IMR-90 (cell line): ENCODE measurements around the gene NKX6-2.

Source experiments
- CEBPB ChIP-seq: IDR thresholded peaks from 2 replicates; pipeline ENCODE4 v1.6.1; 2012; ENCODE audit warnings: low read depth, low read length, improper control_type of control experiment
- CHD1 ChIP-seq: IDR thresholded peaks from 2 replicates; pipeline ENCODE4 v1.6.1; 2012; ENCODE audit warnings: low read depth, low read length, improper control_type of control experiment
- FOS ChIP-seq: fragments of 150-350 bp; IDR thresholded peaks from 2 replicates; pipeline ENCODE4 v1.6.1; 2016; ENCODE audit warnings: low read depth, low read length
- MAZ ChIP-seq: IDR thresholded peaks from 2 replicates; pipeline ENCODE4 v1.6.1; 2012; ENCODE audit warnings: low read depth, mild to moderate bottlenecking, low read length, improper control_type of control experiment, moderate library complexity, borderline replicate concordance
- MXI1 ChIP-seq: IDR thresholded peaks from 2 replicates; pipeline ENCODE4 v1.6.1; 2012; ENCODE audit warnings: low read depth, mild to moderate bottlenecking, low read length, moderate library complexity, borderline replicate concordance
- POLR2A ChIP-seq: IDR thresholded peaks from 2 replicates; pipeline ENCODE4 v1.6.1; 2012; ENCODE audit warnings: mild to moderate bottlenecking, low read depth, low read length
- RAD21 ChIP-seq: IDR thresholded peaks from 2 replicates; pipeline ENCODE4 v1.6.1; 2012; ENCODE audit warnings: low read length, improper control_type of control experiment
- RCOR1 ChIP-seq: IDR thresholded peaks from 2 replicates; pipeline ENCODE4 v1.6.1; 2012; ENCODE audit warnings: mild to moderate bottlenecking, low read length, improper control_type of control experiment; ENCODE audit not compliant: insufficient replicate concordance
- RFX5 ChIP-seq: IDR thresholded peaks from 2 replicates; pipeline ENCODE4 v1.8.0; 2012; ENCODE audit warnings: low read depth, mild to moderate bottlenecking, low read length, moderate library complexity
- SMC3 ChIP-seq: fragments of 150-350 bp; IDR thresholded peaks from 2 replicates; pipeline ENCODE4 v1.6.1; 2016; ENCODE audit warnings: low read depth, mild to moderate bottlenecking, antibody characterized with exemption, low read length, moderate library complexity
- TF ChIP-seq, protein P1 (sequence below): conservative IDR thresholded peaks from 2 replicates; pipeline ENCODE4 v1.5.1; 2012; ENCODE audit warnings: mild to moderate bottlenecking, low read depth, low read length, improper control_type of control experiment
- TF ChIP-seq, protein P2 (sequence below): fragments of 150-350 bp; IDR thresholded peaks from 2 replicates; pipeline ENCODE4 v1.6.1; 2016; ENCODE audit warnings: low read depth, mild to moderate bottlenecking, low read length, moderate library complexity, borderline replicate concordance
- TF ChIP-seq, protein P3 (sequence below): fragments of 150-350 bp; IDR thresholded peaks from 2 replicates; pipeline ENCODE4 v1.6.1; 2017; ENCODE audit warnings: mild to moderate bottlenecking, antibody characterized with exemption, low read length, low read depth

DNA sequence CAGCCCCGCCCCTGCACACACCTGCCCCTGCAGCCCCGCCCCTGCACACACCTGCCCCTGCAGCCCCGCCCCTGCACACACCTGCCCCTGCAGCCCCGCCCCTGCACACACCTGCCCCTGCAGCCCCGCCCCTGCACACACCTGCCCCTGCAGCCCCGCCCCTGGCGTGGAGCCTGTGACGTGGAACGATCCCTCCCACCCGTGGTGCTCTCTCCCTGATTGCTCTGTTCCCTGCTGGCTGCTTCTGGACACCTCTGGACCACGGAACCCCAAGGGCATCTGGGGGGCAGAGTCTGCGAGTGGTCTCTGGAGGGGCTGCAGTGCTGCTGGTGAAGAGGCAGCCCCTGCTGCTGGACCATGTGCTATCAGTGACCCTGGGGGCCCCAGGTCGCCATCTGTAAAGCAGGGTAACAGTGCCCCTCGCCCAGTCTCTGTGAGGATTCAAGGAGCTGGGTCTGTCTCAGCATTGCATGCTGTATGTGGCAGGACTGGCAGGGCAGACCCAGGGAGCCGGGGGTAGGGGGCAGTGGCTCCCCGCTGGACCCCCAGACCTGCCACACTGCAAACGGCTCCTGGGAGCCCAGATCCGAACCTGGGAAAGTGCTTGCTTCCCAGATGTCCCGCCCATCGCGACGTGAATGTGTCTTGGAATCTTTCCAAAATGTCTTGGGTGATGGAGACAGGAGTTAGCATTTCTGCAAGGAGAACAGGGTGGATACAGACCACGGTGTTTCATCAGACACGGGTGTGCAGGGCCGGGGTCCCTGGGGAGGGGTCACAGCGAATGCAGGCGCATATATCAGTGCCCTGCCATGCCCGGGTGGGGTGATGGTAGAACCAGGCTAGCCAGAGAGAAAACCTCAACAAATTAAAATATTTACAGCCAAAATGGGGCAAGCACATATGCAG is 27.9 kb upstream of the NKX6-2 start:
- TF ChIP-seq POLR2A (no peak), RFX5 (no peak), CEBPB (no peak), RCOR1 (no peak), RAD21 (no peak), MAZ (no peak), FOS (no peak), MXI1 (no peak), SMC3 (no peak), CHD1 (no peak)
- TF ChIP-seq, protein P1, sequence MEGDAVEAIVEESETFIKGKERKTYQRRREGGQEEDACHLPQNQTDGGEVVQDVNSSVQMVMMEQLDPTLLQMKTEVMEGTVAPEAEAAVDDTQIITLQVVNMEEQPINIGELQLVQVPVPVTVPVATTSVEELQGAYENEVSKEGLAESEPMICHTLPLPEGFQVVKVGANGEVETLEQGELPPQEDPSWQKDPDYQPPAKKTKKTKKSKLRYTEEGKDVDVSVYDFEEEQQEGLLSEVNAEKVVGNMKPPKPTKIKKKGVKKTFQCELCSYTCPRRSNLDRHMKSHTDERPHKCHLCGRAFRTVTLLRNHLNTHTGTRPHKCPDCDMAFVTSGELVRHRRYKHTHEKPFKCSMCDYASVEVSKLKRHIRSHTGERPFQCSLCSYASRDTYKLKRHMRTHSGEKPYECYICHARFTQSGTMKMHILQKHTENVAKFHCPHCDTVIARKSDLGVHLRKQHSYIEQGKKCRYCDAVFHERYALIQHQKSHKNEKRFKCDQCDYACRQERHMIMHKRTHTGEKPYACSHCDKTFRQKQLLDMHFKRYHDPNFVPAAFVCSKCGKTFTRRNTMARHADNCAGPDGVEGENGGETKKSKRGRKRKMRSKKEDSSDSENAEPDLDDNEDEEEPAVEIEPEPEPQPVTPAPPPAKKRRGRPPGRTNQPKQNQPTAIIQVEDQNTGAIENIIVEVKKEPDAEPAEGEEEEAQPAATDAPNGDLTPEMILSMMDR: no peak
- TF ChIP-seq, protein P2, sequence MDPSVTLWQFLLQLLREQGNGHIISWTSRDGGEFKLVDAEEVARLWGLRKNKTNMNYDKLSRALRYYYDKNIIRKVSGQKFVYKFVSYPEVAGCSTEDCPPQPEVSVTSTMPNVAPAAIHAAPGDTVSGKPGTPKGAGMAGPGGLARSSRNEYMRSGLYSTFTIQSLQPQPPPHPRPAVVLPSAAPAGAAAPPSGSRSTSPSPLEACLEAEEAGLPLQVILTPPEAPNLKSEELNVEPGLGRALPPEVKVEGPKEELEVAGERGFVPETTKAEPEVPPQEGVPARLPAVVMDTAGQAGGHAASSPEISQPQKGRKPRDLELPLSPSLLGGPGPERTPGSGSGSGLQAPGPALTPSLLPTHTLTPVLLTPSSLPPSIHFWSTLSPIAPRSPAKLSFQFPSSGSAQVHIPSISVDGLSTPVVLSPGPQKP: no peak
- TF ChIP-seq, protein P3, sequence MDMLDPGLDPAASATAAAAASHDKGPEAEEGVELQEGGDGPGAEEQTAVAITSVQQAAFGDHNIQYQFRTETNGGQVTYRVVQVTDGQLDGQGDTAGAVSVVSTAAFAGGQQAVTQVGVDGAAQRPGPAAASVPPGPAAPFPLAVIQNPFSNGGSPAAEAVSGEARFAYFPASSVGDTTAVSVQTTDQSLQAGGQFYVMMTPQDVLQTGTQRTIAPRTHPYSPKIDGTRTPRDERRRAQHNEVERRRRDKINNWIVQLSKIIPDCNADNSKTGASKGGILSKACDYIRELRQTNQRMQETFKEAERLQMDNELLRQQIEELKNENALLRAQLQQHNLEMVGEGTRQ: no peak
